Stimulated activated CD4-positive, alpha-beta T cell treated with anti-CD3 and anti-CD28 coated beads, Interleukin-4, amount 100 ng/mL, for 48 hours (primary cell): Measurements from ENCODE around the gene CCAR1.
"Not testable (repeated sequence)": the region's sequence is repeated elsewhere in the genome, so short reads cannot be mapped to it uniquely, and the experiment has no call there.

Experiments used
- DNase-seq, 2 donors: peaks; one replicate each; pipeline ENCODE4 v3.0.0-alpha.2; 2020; ENCODE audit warnings: low read depth in 2 of 2

Gene CCAR1

DNA sequence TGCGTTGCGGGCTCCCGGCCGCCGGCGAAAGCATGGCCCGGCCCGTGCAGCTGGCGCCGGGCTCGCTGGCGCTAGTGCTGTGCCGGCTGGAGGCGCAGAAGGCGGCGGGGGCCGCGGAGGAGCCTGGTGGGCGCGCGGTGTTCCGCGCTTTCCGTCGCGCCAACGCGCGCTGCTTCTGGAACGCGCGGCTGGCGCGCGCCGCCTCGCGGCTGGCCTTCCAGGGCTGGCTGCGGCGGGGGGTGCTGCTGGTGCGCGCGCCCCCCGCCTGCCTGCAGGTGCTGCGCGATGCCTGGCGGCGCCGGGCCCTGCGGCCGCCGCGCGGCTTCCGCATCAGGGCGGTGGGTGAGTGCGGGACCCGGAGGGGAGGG, 106.5 kb downstream of the CCAR1 start:
- not testable (repeated sequence) for DNase-seq

DNA sequence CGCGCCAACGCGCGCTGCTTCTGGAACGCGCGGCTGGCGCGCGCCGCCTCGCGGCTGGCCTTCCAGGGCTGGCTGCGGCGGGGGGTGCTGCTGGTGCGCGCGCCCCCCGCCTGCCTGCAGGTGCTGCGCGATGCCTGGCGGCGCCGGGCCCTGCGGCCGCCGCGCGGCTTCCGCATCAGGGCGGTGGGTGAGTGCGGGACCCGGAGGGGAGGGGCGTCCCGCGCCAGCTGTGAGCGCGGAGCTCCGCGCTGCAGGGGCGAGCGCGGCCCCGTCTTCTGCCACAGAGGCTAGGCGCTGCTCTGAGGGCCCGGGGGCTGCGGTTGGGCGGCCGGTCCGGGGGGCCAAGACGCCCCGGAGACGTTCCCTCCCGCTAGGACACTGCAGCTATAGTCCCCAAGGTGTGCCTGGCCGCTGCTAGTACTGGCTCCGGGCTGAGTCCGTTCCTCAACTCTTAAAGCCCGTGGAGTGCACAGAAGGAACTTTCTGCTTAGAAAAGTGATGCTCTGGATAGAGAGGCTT, 107.1 kb downstream of the CCAR1 start:
- DNase-seq, result not testable (repeated sequence)

DNA sequence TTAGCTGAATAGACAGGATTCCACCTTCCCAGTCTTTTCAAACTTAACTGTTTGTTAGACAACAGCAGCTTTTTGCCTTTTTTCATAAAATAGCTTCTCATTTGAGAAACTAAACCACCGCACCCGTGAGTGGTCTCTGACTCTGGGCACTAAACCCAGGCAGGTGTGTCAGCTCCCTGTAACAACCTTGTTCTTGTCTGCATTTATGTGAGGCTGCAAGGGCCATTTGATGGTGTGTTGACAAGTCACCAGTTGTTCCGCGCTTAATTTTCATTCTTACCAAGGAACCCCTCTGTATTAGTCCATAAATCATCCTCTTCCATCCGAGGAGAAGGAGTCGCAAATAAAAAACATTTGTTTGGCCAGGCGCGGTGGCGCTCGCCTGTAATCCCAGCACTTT, 107.8 kb downstream of the CCAR1 start:
- no peak for DNase-seq

DNA sequence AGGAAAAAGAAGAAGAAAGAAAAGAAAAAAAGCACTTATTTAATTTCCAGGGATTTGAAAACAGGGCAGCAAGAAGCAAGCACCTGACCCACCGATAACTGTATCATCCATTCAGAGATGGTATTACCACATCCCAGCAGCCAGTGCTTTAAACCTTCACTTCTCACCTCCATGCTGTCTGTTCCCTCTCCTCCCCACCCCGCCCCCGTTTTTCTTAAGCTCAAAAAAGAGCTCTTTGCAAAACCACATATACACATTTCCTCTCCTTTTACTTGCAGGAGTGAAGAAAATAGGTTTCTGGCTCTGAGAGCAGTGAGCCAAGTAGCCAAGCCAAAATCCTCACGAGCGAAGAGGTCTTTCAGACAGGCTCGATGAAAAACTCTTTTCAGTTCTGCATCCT, 108.5 kb downstream of the CCAR1 start:
- DNase-seq, result no peak

DNA sequence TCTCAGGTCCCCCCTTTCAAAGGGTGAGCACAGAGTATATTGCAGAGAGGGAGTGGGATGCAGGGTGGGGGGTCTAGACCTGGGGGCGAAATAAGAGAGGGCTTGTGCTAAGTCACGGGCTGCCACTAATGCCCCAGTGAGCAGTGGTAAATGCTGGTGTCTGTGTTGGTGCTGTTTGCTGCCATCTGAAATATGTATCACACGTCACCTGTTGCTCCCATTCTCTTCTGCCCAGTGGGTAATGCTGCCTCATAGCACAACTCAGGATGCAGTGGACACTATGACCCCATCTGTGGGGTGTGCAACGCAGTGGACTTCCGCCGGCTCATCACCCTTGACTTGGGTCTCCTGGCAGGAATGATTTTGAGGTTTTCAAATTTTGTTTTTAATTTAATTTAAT, 108.9 kb downstream of the CCAR1 start:
- DNase-seq, result no peak

DNA sequence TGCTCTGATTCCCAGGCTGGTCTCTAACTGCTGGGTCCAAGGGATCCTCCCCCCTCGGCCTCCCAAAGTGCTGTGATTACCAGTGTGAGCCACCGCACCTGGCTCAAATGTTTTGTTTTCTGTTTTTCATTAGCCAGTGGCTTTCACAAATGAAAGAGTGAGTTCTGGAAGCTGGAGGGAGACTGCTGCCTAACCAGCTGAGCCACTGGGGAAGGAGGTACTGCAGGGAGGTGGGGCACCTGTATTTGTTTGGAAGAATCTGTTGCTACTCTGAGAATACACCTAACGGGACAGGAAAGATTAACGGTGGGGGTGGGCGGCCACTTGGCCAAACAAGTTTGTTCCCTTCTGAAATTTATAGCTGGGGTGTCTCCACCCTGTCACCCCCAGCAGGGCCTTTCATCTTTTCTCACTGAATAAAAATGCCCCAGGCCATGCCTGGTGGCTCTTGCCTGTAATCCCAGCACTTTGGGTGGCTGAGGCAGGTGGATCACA, 111.0 kb downstream of the CCAR1 start:
- no peak for DNase-seq

DNA sequence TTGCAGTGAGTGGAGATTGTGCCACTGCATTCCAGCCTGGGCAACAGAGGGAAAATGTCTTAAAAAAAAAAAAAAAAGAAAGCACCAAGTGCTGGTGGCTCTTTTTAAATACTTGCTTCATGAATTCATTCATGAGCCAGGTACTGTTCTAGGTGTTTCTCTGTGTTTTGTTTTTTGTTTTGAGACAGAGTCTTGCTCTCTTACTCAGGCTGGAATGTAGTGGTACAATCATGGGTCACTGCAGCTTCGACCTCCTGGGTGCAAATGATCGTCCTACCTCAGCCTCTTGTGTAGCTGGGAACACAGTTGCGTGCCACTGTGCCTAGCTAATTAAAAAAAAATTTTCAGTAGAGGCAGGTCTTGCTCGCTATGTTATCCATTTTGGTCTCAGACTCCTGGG, 111.6 kb downstream of the CCAR1 start:
- no peak for DNase-seq

GRCh38 chr10:68837626-68838322, 116.7 kb downstream of the CCAR1 start:
- DNase-seq, result no peak

DNA sequence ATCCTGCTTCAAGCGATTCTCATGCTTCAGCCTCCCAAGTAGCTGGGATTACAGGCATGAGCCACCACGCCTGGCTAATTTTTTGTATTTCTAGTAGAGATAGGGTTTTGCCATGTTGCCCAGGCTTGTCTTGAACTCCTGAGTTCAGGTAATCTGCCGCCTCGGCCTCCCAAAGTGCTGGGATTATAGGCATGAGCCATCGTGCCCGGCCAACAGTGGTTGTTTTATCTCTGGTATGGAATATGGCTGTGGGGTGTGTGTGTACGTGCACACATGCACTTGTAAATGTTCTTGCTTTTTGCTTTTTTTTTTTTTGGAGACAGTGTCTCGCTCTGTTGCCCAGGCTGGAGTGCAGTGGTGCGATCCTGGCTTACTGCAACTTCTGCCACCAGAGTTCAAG, 119.6 kb downstream of the CCAR1 start:
- DNase-seq, result not testable (repeated sequence)
